Right ventricle myocardium superior (tissue), 1 donor: ENCODE data around the gene CLEC1B. TPM values are rescaled to one million over a fixed set of nuclear protein-coding genes. Genes with fewer than 3 reads are reported as not detected.
"Not testable (repeated sequence)": the region's sequence is repeated elsewhere in the genome, so short reads cannot be mapped to it uniquely, and the experiment has no call there.

Source experiments
- ATAC-seq: fragments of 200-7000 bp; cut with Tn5 transposase; one replicate; pipeline ENCODE4 v1.9.1; 2020; ENCODE audit warnings: mild to moderate bottlenecking; ENCODE audit not compliant: poor library complexity
- DNase-seq: peaks from one replicate; pipeline ENCODE4 v3.0.0-alpha.2; 2020
- intact Hi-C: fragments of 100-400 bp; cut with DNase I; formaldehyde crosslinking; loops from one replicate; pipeline ENCODE4 v1.11.2; 2022
- long read RNA-seq: library from polyadenylated mRNA; unstranded; transcript quantifications from one replicate; pipeline ENCODE4 v2.0.0, GENCODE V29; 2021
- total RNA-seq: library from RNA; stranded (reverse); fragmentation: NEBNext Ultra II Directional; extraction: Animal tissue kit (Norgen Biotek cat#: 25700); gene quantifications from one replicate; pipeline ENCODE4 v1.2.1, GENCODE V29; 2021
- donor health status: DM: no; HTN: yes; CAD: no; lungs with severe emphysema.

CLEC1B gene
- total RNA-seq: not detected
- long read RNA-seq: 0 reads

DNA sequence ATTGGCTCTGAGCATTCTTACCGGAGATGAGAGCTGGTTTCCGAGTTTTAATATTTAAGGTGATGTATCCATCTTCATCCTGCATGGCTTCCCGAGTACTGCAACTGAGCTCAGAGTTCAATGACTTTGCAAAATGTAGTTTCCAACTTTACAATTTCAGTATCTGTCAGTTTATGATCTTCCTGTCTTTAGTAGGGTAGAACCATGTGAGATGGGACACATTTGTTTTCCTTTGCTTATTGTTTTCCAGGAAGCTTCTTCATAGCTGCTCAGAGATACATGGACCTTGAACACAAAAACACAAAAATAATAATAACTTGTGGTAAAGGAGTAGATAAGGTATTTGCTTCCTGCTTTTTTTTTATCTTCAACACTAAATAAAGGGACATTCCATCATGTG, at the start of gene CLEC1B:
Gene CLEC1B (minus strand): TSS at position 106 of the 400 bp plus-strand sequence. CDS start 21 bp downstream, at position 85.
- DNase-seq (no peak), ATAC-seq (no peak)
- intact Hi-C loops: no loop called here

DNA sequence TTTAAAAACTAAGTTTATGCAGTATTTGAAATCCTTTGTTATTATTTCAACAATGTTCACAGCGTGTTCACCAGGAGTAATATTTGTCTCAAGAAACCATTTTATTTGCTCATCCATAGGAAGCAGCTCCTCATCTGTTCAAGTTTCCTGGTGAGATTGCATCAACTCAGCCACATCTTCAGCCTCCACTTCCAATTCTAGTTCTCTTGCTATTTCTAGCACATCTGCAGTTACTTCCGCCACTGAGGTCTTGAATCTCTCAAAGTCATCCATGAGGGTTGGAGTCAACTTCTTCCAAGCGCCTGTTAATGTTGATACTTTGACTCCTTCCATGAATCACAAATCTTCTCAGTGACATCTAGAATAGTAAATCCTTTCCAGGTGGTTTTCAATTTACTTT, 49.6 kb upstream of the CLEC1B start:
- no peak for ATAC-seq
- DNase-seq: no peak
- intact Hi-C loops: no loop called here

DNA sequence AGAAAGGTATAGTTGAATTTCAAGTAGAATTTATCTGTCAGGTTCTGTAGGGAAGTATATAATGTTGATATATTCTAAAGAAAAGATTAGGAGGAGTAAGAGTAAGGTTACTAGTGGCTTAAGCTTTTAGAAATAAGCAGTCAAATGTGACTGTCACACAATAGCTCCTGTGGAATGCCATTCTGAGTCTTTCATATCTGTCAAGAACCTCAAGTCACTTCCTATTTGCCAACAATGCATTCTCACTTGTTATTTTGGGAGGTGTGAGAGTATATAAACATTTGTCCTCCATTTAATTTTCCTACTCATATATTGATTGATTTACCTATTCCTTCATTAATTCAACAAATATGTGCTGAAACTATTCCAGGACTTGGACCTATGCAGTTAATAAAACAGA, 43.2 kb upstream of the CLEC1B start:
- DNase-seq (no peak), ATAC-seq (no peak)
- intact Hi-C loops: no loop called here

DNA sequence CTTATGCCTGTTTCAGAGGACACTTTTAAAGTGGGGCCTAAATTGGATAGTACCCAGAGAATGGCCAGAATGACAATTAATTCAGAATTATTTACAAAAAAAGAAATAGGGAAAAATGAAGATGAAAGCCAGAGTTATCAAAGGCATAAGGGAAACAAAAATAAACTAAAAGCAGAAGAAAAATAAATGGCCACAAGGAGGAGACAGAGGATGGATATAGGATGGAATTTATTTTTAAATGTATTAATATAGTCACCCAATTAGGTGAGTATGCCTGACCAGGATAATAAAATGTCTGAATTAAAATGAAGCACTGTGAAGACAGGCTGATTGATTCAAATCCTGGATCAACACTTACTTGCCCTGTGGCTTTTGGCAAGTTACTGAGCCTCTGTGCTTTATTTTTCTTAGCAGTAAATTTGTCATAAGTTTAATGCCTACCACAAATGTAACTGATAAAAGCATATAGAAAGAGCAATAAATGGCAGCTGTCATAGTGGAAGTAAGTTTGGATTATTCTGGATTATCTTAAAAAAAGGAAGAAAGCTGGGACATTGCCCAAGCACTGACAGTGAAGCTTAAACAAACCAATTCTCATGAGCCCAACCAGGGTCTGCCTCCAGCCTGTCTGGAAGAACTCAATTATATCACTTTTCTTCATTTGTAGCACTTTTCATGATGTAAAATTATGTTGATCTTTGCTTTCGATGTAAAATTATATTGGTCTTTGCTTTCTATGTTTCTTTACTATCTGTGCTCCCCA, 35.0 kb upstream of the CLEC1B start:
- intact Hi-C loops: loop anchor here (5.0 kb wide), 1 partner anchor 108 kb away; no protein-coding TSS in a partner anchor
- no peak for DNase-seq

DNA sequence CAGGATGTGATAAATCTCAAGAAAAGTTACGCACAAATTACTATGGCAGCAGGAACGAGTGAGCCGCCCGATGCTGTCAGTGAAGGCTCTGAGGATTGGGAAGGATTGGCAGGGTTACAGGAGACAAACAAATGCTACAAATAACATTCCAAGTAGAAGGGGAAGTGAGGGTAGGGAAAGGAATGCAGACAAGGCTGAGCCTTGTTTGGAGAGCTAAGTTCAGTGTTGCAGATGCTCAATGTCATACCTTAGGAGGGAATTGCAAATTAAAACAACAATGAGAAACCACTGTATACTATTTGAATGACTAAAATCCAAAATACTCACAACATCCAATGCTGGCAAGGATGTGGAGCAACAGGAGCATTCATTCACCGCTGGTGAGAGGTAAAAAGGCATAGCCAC, 32.9 kb upstream of the CLEC1B start:
- ATAC-seq (no peak), DNase-seq (no peak)
- intact Hi-C loops: loop anchor here (5.0 kb wide), 1 partner anchor 111 kb away; no protein-coding TSS in a partner anchor

More for the DNA sequence above, 35.0 kb upstream of the CLEC1B start:
- no peak for ATAC-seq

DNA sequence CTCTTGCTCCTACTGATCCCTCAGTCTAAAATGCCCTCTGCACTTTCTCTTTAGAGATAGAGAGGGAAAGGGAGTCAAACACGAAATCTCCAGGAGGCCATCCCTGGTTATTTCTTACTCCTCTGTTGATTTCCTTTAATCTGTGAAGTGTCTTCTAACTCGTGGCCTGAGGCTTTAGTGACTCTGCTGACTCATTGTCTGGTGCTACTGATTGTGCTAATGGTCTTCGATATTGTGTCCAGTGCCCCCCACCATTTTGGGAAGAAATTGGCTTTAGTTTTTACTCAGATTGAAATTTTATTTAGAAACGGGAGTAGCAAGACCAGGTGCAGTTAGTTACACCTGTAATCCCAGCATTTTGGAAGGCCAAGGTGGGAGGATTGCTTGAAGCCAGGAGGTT, 32.4 kb upstream of the CLEC1B start:
- ATAC-seq (no peak), DNase-seq (no peak)
- intact Hi-C loops: loop anchor here (5.0 kb wide), 1 partner anchor 111 kb away; no protein-coding TSS in a partner anchor

DNA sequence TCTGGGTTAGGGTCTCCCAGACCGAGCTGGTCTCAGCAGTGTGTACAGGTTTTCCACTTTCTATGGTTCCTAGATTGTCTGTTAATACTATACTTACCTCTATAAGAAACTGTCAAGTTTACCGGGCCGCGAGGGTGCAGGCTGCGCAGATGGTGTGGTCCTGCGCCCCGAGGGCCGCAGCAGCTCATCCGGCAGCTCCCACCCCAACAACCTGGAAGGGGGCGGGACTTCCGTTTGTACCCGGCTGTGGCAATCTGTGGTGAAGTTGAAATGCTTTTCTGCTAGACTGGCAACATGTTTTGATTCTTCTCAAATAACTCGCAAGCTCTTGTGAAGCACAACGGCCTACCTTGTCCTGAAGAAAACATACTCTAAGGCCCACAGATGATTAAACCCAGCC, 31.5 kb upstream of the CLEC1B start, which contains the start of gene CLEC9A:
Gene CLEC9A (plus strand): TSS at position 237 of the 400 bp plus-strand sequence. CDS start 22,006 bp downstream, outside the sequence.
- intact Hi-C loops: loop anchor here (5.0 kb wide), 1 partner anchor 112 kb away; no protein-coding TSS in a partner anchor
- no peak for ATAC-seq
- DNase-seq: no peak

DNA sequence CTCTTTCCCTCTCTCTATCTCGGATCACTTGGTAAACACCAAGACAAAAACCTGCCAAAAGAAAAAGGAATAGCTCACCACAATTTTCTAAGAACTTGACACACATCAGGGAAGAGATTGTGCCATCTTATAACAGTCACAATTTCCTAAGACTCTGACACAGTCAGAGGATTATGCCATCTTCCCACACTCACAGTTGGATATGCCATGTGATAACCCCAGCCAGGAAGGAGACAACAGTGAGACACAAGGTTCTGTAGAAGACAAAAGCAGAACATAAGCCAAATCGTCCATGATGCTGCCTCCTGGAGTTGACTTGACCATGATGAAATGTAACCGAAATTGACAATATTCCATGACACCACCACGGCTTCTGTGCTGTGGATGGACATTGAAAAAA, 28.8 kb upstream of the CLEC1B start:
- peak; percentile 38 for ATAC-seq
- intact Hi-C loops: no loop called here
- DNase-seq: no peak

DNA sequence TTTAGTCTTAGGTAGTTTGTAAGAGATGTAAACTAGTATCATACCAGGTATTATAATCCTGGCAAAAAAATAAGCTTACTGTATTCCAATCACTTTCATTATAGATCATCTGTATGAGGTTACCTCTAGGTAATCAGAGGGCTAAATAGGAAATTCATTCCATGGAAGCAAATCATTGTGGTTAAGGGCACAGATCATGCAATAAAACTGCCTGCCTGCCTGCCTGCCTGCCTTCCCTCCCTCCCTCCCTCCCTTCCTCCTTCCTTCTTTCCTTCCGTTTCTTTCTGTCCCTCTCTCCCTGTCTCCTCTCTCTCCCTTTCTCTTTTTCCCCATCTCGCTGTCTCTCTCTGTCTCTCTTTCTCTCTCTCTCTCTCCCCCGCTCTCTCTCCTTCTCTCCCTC, 28.4 kb upstream of the CLEC1B start:
- DNase-seq: no peak

DNA sequence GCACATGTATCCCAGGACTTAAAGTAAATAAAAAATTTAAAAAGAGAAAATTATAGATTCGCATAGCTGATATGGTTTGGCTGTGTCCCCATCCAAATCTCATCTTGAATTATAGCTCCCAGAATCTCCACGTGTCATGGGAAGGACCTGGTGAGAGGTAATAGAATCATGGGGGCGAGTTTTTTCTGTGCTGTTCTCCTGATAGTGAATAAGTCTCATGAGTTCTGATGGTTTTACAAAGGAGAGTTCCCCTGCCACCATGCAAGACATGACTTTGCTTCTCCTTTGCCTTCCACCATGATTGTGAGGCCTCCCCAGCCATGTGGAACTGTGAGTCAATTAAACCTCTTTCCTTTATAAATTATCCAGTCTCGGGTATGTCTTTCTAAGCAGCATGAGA, 27.7 kb upstream of the CLEC1B start:
- DNase-seq, intact Hi-C loops, ATAC-seq: not testable (repeated sequence)

More for the DNA sequence above, 28.4 kb upstream of the CLEC1B start:
- intact Hi-C loops: no loop called here
- ATAC-seq: no peak

DNA sequence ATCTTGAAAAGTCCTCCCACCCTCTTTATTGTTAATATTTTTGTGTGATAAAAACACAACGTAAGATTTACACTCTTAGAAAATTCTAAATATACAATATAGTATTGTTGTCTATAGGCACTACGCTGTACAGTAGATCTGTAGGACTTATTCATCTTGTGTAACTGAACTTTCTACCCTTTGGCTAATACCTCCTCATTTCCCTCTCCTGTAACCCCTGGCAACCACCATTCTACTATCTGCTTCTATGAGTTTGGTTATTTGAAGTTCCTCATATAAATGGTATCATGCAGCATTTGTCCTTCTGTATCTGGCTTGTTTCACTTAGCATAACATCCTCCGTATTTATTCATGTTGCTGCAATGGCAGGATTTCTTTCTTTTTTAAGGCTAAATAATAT, 26.3 kb upstream of the CLEC1B start:
- intact Hi-C loops: no loop called here
- no peak for DNase-seq
- ATAC-seq: no peak

DNA sequence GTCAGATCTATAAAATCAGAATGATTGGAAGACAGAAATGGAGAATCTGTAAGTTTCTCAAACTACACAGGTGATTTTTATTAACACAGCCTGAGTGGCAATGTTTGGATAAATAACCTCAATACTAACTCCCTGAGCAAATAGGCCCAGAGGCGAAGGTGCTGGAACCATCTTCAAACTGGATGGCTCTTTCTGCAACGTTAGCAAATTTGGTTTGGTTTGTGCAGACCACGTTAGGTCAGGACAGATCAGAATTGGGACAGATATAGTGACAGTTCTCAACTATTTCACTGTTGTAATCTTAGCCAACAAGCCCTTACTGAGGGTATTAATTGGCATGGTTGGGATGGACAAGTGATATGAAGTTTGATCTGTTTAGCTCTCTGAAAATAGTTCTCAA, 22.4 kb upstream of the CLEC1B start:
- DNase-seq: no peak
- no peak for ATAC-seq
- intact Hi-C loops: no loop called here

DNA sequence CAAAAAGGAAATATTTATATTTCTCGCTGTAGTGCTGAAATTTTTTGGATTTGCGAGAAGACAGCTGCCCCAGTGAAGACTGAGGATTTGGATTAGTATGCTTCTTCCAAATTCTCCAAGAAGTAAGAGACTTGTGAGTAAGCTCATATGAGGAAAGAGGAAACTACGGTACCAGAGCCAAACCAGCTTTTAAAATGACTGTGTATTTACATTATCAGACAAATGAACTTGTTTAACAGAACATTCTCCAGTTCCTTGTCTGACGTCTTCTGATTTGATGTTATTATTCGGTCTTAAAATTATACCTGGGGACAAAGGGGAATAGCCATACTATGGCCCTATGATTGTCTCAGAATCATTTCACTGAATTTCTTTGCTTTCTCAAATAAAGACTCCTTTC, 19.5 kb upstream of the CLEC1B start:
- intact Hi-C loops: no loop called here
- no peak for ATAC-seq
- no peak for DNase-seq

DNA sequence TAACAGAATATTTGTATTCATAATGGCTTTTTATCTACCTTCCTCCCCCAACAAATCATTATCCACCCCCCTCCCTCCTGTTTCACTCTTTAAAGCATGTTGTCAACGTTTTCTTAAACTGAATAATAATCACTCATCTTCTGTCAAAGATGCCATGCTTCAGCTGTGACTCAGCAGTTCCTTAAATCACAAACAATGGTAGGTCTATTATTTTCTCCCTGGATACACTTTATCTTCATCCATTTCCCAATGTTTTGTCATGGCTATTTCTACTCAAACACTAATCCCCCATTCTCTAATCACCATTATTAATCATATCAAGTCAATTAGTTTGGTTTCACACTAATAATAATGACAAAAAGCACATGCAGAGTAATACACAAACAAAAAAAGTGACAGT, 18.0 kb upstream of the CLEC1B start:
- no peak for DNase-seq
- no peak for ATAC-seq
- intact Hi-C loops: no loop called here

DNA sequence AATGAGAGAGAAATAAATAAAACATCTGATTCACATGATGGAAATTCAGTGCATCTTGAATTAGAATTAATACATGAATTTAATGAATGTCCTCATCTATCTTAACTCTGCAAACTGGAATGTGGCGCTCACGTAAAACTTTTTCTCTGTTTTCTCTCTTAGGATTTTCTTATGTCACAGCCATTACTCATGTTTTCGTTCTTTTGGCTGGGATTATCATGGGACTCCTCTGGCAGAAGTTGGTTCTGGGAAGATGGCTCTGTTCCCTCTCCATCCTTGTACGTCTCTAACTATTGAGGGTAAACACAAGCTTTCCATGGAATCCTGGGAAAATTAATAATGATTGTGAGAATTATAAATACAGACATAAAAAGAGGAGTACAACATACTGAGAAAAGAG, 16.5 kb upstream of the CLEC1B start:
- ATAC-seq: no peak
- no peak for DNase-seq
- intact Hi-C loops: no loop called here

DNA sequence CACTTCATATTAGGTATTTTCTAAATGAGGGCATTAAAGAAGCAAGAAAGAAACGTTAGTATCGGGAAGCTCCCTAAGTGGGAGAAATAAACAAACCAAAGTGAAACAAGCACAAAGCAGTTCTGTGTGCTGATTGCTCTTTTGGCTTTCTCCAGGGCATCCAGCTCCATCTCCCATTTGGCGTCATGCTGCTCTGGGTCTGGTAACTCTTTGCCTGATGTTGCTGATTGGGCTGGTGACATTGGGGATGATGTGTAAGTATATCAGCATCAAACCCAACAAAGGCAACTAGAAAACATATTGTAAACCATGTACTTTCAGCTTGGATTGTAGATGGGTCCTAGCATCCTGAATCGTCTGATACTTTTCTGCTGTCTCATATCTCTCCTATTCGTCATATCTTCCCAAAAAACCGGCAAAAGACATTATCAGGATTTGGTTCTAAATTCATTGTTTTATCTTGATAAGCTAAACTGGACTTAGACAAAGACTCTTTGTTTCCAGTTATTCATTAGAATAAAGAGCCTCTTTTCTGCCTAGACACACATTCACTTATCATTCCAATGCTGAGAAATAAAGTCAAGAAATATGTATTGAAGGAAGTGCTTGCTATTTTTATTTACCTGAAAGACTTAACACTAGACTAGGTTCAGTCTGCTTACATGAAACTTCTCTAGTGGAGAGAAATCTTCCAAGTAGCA, 13.9 kb upstream of the CLEC1B start:
- DNase-seq (no peak), ATAC-seq (no peak)
- intact Hi-C loops: no loop called here

DNA sequence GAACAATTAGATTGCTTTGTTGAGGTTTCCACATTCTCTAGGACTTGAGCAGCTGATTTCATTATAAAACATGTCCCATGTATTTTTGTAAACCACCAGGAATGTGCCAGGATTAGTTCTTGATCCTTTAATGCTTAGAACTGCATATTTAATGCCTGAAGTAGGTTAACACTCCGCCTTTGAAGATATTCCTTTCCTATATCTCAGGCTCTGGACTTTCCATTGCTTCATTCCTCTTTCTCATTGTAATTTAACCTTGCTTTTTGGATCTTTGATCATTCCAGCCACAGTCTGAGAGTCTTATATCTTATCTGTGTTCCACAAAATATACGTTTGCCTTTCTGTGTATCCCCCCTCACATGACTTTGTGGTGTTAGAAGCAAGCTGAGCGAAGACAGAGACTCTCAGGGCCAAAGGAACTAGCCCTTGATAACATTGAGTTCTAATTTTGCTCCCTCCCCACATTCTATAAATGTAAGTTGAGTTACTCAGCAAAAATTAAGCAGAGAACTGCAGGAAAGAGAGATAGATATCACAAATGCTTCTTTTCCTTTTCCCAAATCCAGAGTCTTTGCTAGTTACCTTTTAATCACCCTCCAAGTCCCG, 2.4 kb upstream of the CLEC1B start:
- intact Hi-C loops: no loop called here

DNA sequence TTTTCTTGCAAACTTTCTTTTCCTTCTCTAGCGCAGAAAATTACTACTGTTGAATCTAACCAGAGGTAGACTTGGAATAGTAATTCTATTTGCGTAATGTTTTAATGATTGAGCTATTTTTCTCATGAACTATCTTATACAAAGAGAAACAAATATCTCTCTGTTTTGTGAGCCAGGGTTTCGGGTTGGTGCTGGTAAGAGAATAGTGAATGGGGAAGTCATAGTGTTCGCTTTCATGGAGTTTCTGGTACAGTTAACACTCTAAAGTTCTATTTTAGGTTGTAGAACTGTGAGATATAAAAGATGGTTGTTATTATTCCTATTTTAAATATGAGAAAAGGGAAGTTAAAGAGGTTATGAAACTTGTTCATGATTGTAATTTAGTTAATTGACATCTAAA, 6.6 kb downstream of the CLEC1B start:
- no peak for DNase-seq
- no peak for ATAC-seq
- intact Hi-C loops: no loop called here

More for the DNA sequence above, 2.4 kb upstream of the CLEC1B start:
- ATAC-seq: no peak
- DNase-seq: no peak

DNA sequence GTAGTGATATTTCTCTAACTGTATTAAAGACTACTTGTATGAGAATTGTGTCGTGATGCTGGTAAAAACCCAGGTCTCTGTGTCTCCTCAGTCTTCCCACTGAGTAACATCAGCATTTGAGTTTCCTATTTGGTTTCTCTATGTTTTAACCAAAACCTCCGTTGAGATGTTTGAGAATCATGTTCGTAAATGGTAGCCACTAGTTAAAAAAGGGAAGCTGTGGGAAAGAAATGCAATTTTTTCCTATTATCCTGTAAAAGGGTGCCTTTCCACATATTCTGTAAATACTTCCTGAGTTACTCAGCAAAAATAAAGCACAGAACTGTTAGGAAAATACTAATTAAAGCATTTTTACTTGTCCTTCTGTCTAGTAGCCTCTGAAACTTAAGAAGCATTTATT, 7.0 kb downstream of the CLEC1B start:
- ATAC-seq: no peak
- DNase-seq: no peak
- intact Hi-C loops: no loop called here
